Activated T-helper 1 cell treated with anti-CD3 and anti-CD28 coated beads, Interleukin-2, amount 50 U/mL, for 16 hours (primary cell): ENCODE data around the gene DYNC1LI2.
"Not testable (repeated sequence)": the region's sequence is repeated elsewhere in the genome, so short reads cannot be mapped to it uniquely, and the experiment has no call there.

Source experiments
- DNase-seq, 2 donors: peaks; one replicate each; pipeline ENCODE4 v3.0.0-alpha.2; 2020; ENCODE audit warnings: low read depth in 1 of 2, low spot score in 1 of 2

DYNC1LI2 gene

GRCh38 chr16:66698046-66698445, 53.4 kb downstream of the DYNC1LI2 start:
- DNase-seq: no peak

- DNase-seq: peak; percentile 49 to 71
Observed at GRCh38 chr16:66696669-66697630, 54.5 kb downstream of the DYNC1LI2 start, which contains the start of gene CMTM4. Gene CMTM4 (minus strand): TSS chr16:66696743. CDS start chr16:66696525, 218 bp downstream.

GRCh38 chr16:66695935-66696668, 55.3 kb downstream of the DYNC1LI2 start:
- DNase-seq: peak in 1 of 2 donors; percentile 6

GRCh38 chr16:66695471-66695934, 55.9 kb downstream of the DYNC1LI2 start:
- no peak for DNase-seq

- no peak for DNase-seq
Observed at GRCh38 chr16:66693149-66693548, 58.3 kb downstream of the DYNC1LI2 start.

- DNase-seq: no peak
Observed at GRCh38 chr16:66692341-66692740, 59.1 kb downstream of the DYNC1LI2 start.

- DNase-seq: no peak
Observed at GRCh38 chr16:66691234-66691633, 60.2 kb downstream of the DYNC1LI2 start.

GRCh38 chr16:66690106-66690847, 61.1 kb downstream of the DYNC1LI2 start:
- no peak for DNase-seq

GRCh38 chr16:66689282-66689681, 62.1 kb downstream of the DYNC1LI2 start:
- no peak for DNase-seq

GRCh38 chr16:66687906-66688625, 63.3 kb downstream of the DYNC1LI2 start:
- DNase-seq: no peak

- not testable (repeated sequence) for DNase-seq
Observed at GRCh38 chr16:66685501-66686115, 65.8 kb downstream of the DYNC1LI2 start.

GRCh38 chr16:66682271-66682670, 69.1 kb downstream of the DYNC1LI2 start:
- DNase-seq: no peak

GRCh38 chr16:66681676-66682075, 69.7 kb downstream of the DYNC1LI2 start:
- DNase-seq: no peak

GRCh38 chr16:66678337-66678736, 73.1 kb downstream of the DYNC1LI2 start:
- DNase-seq: no peak

- DNase-seq: no peak
Observed at GRCh38 chr16:66677836-66678235, 73.6 kb downstream of the DYNC1LI2 start.

- no peak for DNase-seq
Observed at GRCh38 chr16:66677179-66677578, 74.2 kb downstream of the DYNC1LI2 start.

GRCh38 chr16:66676599-66676998, 74.8 kb downstream of the DYNC1LI2 start:
- no peak for DNase-seq

GRCh38 chr16:66673691-66674090, 77.7 kb downstream of the DYNC1LI2 start:
- no peak for DNase-seq
